Lower leg skin (tissue), 4 donors: ENCODE data around the gene TRMT11. TPM values are rescaled to one million over a fixed set of nuclear protein-coding genes. Genes with fewer than 3 reads are reported as not detected.

Experiments used
- DNase-seq, 2 donors: peaks; one replicate each; pipeline ENCODE4 v3.0.0-alpha.2; 2019; ENCODE audit warnings: low spot score in 2 of 2
- H3K4me3 ChIP-seq: fragments of 200-600 bp; sonication (generic); 2 replicates; pipeline ENCODE4 v1.5.1; 2017; ENCODE audit warnings: mild to moderate bottlenecking, low read depth; ENCODE audit not compliant: poor library complexity, severe bottlenecking
- POLR2A ChIP-seq, 2 donors: fragments of 450-650 bp; IDR thresholded peaks; one replicate each; pipeline ENCODE4 v1.6.1; 2016 to 2017; ENCODE audit warnings: antibody characterized with exemption in 2 of 2, mild to moderate bottlenecking in 1 of 2, moderate library complexity in 1 of 2
- whole genome bisulfite sequencing, 2 donors: methylation state at CpG; one replicate each; pipeline ENCODE4 v1.1.5; 2018; 5-methylcytosine and 5-hydroxymethylcytosine counted together
- intact Hi-C: fragments of 100-400 bp; cut with DNase I; formaldehyde crosslinking; loops from one replicate; pipeline ENCODE4 v1.15.0; 2023; ENCODE audit warnings: low total_unique reads
- total RNA-seq, 4 donors: library from RNA; depleted of rRNA; stranded (reverse); fragments of >200 nt; gene quantifications; one replicate each; pipeline ENCODE4 v1.1.0, GENCODE V29; 2016
- TF ChIP-seq, protein P1 (sequence below), 3 donors: fragments of 450-650 bp; IDR thresholded peaks; one replicate each; pipeline ENCODE4 v1.5.1; 2016; ENCODE audit warnings: antibody characterized with exemption in 3 of 3, mild to moderate bottlenecking in 3 of 3, moderate library complexity in 2 of 3

TRMT11 gene
- total RNA-seq, 4 donors from 2014 or later: 8.1 to 14.0 (median 11.0) TPM

- TF ChIP-seq, protein P1, sequence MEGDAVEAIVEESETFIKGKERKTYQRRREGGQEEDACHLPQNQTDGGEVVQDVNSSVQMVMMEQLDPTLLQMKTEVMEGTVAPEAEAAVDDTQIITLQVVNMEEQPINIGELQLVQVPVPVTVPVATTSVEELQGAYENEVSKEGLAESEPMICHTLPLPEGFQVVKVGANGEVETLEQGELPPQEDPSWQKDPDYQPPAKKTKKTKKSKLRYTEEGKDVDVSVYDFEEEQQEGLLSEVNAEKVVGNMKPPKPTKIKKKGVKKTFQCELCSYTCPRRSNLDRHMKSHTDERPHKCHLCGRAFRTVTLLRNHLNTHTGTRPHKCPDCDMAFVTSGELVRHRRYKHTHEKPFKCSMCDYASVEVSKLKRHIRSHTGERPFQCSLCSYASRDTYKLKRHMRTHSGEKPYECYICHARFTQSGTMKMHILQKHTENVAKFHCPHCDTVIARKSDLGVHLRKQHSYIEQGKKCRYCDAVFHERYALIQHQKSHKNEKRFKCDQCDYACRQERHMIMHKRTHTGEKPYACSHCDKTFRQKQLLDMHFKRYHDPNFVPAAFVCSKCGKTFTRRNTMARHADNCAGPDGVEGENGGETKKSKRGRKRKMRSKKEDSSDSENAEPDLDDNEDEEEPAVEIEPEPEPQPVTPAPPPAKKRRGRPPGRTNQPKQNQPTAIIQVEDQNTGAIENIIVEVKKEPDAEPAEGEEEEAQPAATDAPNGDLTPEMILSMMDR (IDR thresholded peaks at IDR 0.05): no peak
- no peak overlapping the region for H3K4me3 ChIP-seq
- intact Hi-C loops: no loop called here
- 93 to 95% methylated on average over 2 of the region's 2 CpGs for WGBS, 2 donors
- DNase-seq: no peak
These were observed 39.7 kb downstream of the TRMT11 start for GRCh38 chr6:126026001-126026400.

- intact Hi-C loops: no loop called here
- no peak overlapping the region for H3K4me3 ChIP-seq
- no peak for DNase-seq
- no peak for TF ChIP-seq POLR2A (IDR thresholded peaks at IDR 0.05)
- TF ChIP-seq, protein P1 (IDR thresholded peaks at IDR 0.05): no peak
These were observed 41.3 kb downstream of the TRMT11 start for GRCh38 chr6:126027601-126028000.

DNA sequence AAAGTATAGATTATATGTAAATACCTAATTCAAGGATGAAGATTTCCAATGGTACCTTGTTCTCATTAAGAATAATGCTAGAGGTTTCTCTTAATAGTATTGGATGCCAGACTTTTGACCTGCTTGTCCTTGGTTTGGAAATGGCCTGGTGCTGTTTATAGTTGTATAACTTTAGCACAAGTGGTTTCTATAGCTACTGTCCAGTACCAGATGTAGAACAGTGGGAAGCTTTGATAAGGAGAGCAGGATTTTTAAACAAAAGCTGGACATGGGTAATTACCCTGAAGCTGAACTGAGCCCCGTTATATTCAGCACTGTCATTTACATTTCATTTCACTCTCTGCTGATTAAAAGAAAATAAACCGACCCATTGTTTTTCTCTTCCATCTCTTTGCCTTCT, 43.7 kb downstream of the TRMT11 start:
- intact Hi-C loops: no loop called here
- no peak overlapping the region for H3K4me3 ChIP-seq
- DNase-seq: no peak
- TF ChIP-seq, protein P1 (IDR thresholded peaks at IDR 0.05): no peak
- WGBS, 2 donors: 85 to 88% methylated on average over 2 of the region's 2 CpGs

- WGBS, 2 donors: 5 to 10% methylated on average over 3 of the region's 3 CpGs
These were observed 47.4 kb downstream of the TRMT11 start for GRCh38 chr6:126033696-126034095.

GRCh38 chr6:126034656-126035055, 48.3 kb downstream of the TRMT11 start:
- no peak for DNase-seq
- no peak overlapping the region for H3K4me3 ChIP-seq
- TF ChIP-seq, protein P1 (IDR thresholded peaks at IDR 0.05): no peak
- TF ChIP-seq POLR2A (IDR thresholded peaks at IDR 0.05): no peak
- intact Hi-C loops: no loop called here
- 95 to 97% methylated on average over 6 of the region's 6 CpGs for WGBS, 2 donors

More at GRCh38 chr6:126033696-126034095, 47.4 kb downstream of the TRMT11 start:
- intact Hi-C loops: no loop called here
- no peak overlapping the region for H3K4me3 ChIP-seq
- TF ChIP-seq, protein P1 (IDR thresholded peaks at IDR 0.05): peak in 1 of 3 donors; percentile 12
- TF ChIP-seq POLR2A (IDR thresholded peaks at IDR 0.05): no peak
- peak in 1 of 2 donors; percentile 20 for DNase-seq

DNA sequence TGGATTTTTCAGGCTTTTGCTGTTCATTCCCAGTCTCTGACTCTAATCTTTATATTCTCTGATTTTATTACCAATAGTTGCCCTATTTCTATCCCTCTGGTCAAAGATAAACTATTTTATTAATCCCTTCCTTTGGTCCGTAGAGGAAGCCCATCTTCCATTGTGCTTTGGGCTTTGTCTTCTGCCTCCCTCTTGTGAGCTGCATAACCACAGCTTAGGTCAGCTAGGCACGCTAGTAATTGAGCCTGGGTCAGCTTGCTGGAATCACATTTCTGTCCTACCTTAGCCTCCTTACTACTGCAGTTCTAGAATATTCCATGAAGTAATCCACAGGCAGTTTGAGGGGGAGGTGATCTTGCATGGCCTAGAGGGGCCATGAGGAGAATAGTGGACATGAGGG, 49.4 kb downstream of the TRMT11 start:
- 95 to 96% methylated on average over 2 of the region's 2 CpGs for WGBS, 2 donors
- no peak overlapping the region for H3K4me3 ChIP-seq
- no peak for DNase-seq
- no peak for TF ChIP-seq POLR2A (IDR thresholded peaks at IDR 0.05)
- TF ChIP-seq, protein P1 (IDR thresholded peaks at IDR 0.05): no peak
- intact Hi-C loops: no loop called here
